Dermis blood vessel endothelial cell (primary cell): ENCODE data around the gene CCDC69. TPM values are rescaled to one million over a fixed set of nuclear protein-coding genes. Genes with fewer than 3 reads are reported as not detected.

Experiments
- DNase-seq: peaks from one replicate; pipeline ENCODE4 v3.0.0; 2010
- total RNA-seq: library from RNA; depleted of rRNA; stranded (reverse); fragments of >200 nt; gene quantifications from 2 replicates; pipeline ENCODE4 v1.2.3, GENCODE V29; 2014

The CCDC69 gene
- total RNA-seq, 1 donor from 2014 or later: 5.6 TPM

DNA sequence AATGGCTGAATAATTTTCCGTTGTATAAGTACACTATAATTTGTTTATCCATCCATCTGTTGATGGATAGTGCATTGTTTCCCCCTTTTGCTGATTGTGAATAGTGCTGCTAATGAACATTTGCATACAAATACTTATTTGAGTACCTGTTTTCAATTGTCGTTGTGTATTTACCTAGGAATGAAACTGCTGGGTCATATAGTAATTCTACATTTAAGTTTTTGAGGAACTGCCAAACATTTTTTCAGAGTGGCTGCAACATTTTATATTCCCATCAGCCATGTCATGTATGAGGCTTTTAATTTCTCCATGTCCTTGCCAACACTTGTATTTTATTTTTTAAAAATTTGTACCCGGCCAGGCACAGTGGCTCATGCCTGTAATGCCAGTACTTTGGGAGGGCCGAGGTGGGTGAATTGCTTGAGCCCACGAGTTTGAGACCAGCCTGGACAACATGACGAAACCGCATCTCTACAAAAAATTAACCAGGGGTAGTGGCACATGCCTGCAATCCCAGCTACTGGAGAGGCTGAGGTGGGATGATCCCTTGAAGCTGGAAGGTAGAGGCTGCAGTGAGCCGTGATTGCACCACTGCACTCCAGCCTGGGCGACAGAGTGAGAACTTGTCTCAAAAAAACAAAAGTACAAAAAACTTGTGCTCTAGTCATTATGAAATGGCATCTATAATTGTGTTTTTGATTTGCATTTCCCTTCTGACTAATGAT, 64.1 kb downstream of the CCDC69 start:
- no peak for DNase-seq

DNA sequence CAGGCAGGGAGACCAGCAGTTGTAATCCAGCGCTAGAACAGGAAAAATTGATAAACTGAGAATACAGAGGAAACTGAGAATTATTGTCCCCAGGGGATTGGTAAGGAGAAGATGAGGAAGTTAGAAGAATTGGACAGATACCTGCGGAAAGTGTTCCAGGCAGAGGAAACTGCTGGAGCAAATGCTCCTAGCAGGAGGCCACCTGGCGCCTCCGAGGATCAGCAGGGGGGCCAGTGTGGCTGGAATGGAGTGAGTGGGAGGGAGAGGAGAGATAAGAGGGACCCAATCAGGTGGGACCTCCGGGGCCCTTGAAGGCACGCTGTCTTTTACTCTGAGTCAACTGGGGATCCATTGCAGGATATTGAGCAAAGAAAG, 65.6 kb downstream of the CCDC69 start:
- DNase-seq: no peak

- DNase-seq: peak; percentile 84
Measured at GRCh38 chr5:151157426-151158286, 66.2 kb downstream of the CCDC69 start, which contains the start of gene ANXA6. TSS of gene ANXA6 (minus strand) at chr5:151157779. CDS start at chr5:151147901, 9,878 bp downstream.

- peak; percentile 37 for DNase-seq
Measured at GRCh38 chr5:151156507-151157420, 67.1 kb downstream of the CCDC69 start.

GRCh38 chr5:151155775-151156506, 68.0 kb downstream of the CCDC69 start:
- peak; percentile 28 for DNase-seq

DNA sequence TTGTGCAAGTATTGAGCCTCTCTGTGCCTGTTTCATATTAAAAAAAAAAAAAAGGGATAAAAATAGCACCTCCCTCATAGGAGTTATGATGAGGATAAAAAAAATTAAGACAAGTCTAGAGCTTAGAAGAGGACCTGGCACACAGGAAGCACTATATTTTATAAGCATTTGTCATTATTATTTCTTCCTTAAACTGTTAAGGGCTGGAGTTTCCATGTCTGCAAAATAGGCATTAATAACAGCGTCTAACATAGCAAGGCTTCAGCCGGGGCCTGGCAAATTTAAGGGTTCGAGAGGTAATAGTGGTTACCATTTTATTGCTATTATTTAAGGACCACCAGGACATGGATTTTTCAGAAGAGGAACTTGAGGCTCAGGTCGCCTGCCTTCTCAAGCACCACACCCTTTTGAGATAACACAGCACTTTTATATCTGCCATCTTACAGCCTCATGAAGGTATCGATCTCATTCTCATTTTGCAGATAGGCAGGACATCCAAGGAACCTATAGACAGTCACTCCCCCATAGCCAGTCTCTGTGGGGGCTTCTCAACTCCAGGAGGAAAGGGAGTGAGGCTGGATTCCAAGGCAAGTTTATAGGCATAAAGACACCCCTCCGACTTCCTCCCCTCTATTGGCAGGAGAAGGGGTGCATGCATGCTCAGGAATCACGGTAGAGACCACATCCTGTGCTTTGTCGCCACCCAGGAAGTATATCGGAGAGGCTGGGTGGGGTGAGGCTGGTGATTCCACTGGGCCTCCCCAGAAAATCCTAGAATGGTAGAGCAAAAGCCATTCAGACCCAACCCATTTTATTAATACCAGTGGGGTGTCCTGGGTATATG, 68.7 kb downstream of the CCDC69 start:
- DNase-seq: no peak

DNA sequence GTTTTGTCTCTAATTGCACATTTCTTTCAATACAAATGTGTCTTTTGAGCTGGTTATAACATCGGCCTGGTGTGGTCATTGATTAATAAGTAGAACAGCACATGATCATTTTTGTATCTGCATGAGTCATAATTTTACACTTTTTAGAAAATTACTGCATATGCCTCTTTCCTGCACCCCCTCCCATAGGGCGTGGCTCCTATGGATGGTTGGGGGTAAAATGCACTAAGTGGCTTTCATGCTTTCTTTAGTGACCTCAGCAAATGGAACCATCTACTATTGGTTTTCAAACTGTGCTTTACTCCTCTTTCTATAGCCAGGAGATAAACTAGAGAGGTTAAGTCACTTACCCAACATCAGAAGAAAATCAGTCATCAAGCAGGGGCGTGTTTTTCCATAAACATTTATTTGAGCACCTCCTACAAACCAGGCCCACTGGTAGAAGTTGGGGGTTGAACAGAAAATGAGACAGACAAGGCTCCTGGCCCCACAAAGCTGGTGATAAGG, 70.1 kb downstream of the CCDC69 start:
- no peak for DNase-seq

GRCh38 chr5:151153300-151153699, 70.6 kb downstream of the CCDC69 start:
- no peak for DNase-seq

GRCh38 chr5:151151793-151152192, 72.1 kb downstream of the CCDC69 start:
- DNase-seq: no peak

- DNase-seq: no peak
Measured at GRCh38 chr5:151151263-151151660, 72.6 kb downstream of the CCDC69 start.

GRCh38 chr5:151150471-151151262, 73.2 kb downstream of the CCDC69 start:
- peak; percentile 49 for DNase-seq

- no peak for DNase-seq
Measured at GRCh38 chr5:151148583-151148982, 75.3 kb downstream of the CCDC69 start.

- DNase-seq: no peak
Measured at GRCh38 chr5:151147033-151147432, 76.9 kb downstream of the CCDC69 start.

DNA sequence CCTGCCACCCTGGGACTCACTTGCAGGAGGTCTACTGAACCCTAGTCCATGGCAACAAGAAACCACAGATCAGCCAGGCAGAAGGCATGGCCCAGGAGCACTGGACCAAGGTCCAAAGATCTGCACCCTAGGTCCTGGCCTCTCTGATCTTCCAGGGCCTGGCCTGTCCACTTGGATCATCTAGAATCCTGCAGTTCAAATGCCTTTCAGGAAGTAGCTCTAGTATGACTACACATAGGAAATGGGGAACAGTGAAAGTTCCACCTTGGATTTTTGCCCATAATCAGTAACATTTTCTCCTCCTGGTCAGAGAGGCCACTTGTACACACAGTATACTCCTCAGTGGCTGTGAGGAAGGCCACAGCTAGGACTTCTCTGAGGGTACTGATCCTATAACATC, 77.8 kb downstream of the CCDC69 start:
- DNase-seq: peak; percentile 38

DNA sequence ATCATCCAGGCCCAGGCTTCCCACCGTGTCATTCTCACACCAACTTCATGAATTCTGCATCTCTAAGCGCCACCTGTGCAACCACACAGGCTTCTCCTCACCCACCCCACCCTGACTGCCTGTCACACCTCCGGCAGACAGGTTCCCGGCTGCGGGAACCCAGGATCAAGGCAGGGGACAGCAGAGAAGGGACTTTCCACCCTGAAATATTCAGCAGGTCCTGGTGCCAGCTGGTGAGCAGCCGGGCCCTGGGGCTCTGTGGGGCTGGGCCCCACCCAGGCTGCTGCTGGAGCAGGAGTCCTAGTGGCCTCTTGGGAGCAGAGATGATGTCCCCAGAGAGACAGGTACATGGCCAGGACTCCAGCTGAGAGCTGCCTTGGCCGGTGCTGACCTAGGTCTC, 79.0 kb downstream of the CCDC69 start:
- DNase-seq: no peak

GRCh38 chr5:151144275-151144674, 79.6 kb downstream of the CCDC69 start:
- no peak for DNase-seq

- no peak for DNase-seq
Measured at GRCh38 chr5:151143645-151144044, 80.2 kb downstream of the CCDC69 start.

GRCh38 chr5:151142933-151143332, 81.0 kb downstream of the CCDC69 start:
- no peak for DNase-seq

GRCh38 chr5:151141535-151141934, 82.4 kb downstream of the CCDC69 start:
- DNase-seq: no peak
